Nephron (organoid): ENCODE results near the gene PTRH1.

Source experiments
- H3K27ac Mint-ChIP-seq, 3 experiments: 2 replicates each; pipeline ENCODE4 v1.8.0; 2020; ENCODE audit warnings: mixed read lengths in 3 of 3, mild to moderate bottlenecking in 2 of 3, moderate library complexity in 1 of 3
- H3K27me3 Mint-ChIP-seq: 2 replicates; pipeline ENCODE4 v1.8.0; 2021; ENCODE audit warnings: low read depth, mild to moderate bottlenecking, moderate library complexity, mixed read lengths
- H3K36me3 Mint-ChIP-seq: 2 replicates; pipeline ENCODE4 v1.8.0; 2020; ENCODE audit warnings: low read depth, mixed read lengths
- H3K4me1 Mint-ChIP-seq: 2 replicates; pipeline ENCODE4 v1.8.0; 2020; ENCODE audit warnings: mixed read lengths
- H3K4me3 Mint-ChIP-seq, 3 experiments: 2 replicates each; pipeline ENCODE4 v1.8.0; 2020; ENCODE audit warnings: mild to moderate bottlenecking in 3 of 3, mixed read lengths in 3 of 3, moderate library complexity in 2 of 3
- H3K9me3 Mint-ChIP-seq: 2 replicates; pipeline ENCODE4 v1.8.0; 2020; ENCODE audit warnings: mixed read lengths
- TF ChIP-seq, protein P1 (sequence below), 3 experiments: fragments of 200-600 bp; sonication (generic); IDR thresholded peaks; one replicate each; pipeline ENCODE4 v1.5.0; 2021; ENCODE audit warnings: antibody characterized with exemption in 3 of 3; ENCODE audit not compliant: unreplicated experiment in 3 of 3

The PTRH1 gene

DNA sequence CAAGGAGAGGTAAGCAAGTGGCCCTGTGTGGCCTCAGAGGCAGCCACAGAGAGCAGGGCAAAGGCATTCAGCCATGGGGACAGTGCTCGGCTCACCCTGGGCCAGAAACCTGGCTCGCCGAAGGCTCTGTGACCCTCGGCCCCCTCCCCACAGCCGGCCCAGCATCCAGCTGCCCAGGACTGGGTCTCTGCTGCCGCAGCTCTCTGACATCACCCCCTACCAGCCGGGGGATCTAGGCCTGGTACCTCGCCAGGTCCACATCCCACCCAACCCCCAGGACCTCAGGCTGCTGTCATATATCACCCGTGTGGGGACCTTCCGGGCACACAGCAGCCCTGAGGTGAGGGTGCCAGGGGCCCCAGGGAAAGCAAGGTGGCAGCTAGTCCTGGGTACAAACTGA lies 2.6 kb downstream of the PTRH1 start:
- Mint-ChIP-seq H3K27me3 (no peaks in the 10 kb centered on the region), H3K27ac (no peak overlapping the region), H3K4me3 (peak overlapping the region; percentile 32 to 55 (median 42)), H3K9me3 (no peaks in the 10 kb centered on the region), H3K4me1 (peaks cover 20% of the 10 kb centered on the region), H3K36me3 (no peaks in the 10 kb centered on the region)
- TF ChIP-seq, protein P1, sequence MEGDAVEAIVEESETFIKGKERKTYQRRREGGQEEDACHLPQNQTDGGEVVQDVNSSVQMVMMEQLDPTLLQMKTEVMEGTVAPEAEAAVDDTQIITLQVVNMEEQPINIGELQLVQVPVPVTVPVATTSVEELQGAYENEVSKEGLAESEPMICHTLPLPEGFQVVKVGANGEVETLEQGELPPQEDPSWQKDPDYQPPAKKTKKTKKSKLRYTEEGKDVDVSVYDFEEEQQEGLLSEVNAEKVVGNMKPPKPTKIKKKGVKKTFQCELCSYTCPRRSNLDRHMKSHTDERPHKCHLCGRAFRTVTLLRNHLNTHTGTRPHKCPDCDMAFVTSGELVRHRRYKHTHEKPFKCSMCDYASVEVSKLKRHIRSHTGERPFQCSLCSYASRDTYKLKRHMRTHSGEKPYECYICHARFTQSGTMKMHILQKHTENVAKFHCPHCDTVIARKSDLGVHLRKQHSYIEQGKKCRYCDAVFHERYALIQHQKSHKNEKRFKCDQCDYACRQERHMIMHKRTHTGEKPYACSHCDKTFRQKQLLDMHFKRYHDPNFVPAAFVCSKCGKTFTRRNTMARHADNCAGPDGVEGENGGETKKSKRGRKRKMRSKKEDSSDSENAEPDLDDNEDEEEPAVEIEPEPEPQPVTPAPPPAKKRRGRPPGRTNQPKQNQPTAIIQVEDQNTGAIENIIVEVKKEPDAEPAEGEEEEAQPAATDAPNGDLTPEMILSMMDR (IDR thresholded peaks at IDR 0.05; ENCODE audit: unreplicated experiment in 3 of 3) = no peak

DNA sequence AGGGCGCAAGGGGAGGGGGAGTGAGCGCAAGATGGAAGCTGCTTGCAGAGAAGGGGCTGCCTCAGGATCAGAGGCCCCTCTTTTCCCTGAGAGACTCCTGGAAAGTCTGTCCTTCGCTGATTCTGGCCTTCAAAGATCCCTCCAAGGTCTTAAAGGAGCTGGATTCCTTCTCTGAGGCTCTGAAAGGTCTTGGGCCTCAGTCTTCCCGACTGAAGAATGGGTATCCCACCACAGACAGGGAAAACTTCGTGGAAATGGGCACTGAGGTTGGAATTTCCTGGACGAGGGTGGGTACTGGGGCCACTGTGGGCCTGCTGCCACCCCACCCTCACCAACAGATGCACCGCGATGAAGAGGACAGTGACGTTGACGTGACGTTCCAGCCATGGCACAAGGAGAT lies 3.1 kb downstream of the PTRH1 start:
- H3K36me3 Mint-ChIP-seq = no peaks in the 10 kb centered on the region

DNA sequence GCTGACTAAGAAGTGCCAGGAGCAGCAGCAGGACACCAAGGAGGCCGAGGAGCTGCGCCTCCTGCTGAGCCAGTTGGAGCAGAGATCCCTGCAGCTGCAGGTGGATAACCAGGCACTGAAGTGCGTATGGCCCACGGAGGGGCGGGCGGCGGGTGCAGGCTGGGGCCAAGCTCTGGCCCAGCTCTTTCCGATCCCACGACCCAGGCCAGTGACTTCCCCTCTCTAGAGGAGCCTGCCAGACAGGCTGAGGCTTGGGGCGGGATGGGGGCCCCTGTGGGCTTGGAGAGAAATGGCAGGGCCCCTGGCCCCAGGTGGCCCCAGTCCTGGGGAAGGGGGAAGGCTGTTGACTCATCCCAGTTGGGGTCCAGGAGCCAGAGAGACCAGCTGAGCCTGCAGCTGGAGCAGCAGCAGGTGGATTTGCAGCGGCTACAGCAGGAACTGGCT lies 3.6 kb downstream of the PTRH1 start:
- Mint-ChIP-seq H3K27ac (peak overlapping the region in 1 of 3 experiments; percentile 44), H3K9me3 (no peaks in the 10 kb centered on the region), H3K4me1 (peaks cover 20% of the 10 kb centered on the region), H3K4me3 (peak overlapping the region in 2 of 3 experiments; percentile 49 to 55), H3K36me3 (no peaks in the 10 kb centered on the region), H3K27me3 (no peaks in the 10 kb centered on the region)
- TF ChIP-seq, protein P1 (IDR thresholded peaks at IDR 0.05; ENCODE audit: unreplicated experiment in 3 of 3) = no peak

More for the DNA sequence above, 3.1 kb downstream of the PTRH1 start:
- Mint-ChIP-seq H3K27me3 (no peaks in the 10 kb centered on the region), H3K27ac (no peak overlapping the region), H3K9me3 (no peaks in the 10 kb centered on the region), H3K4me1 (peaks cover 20% of the 10 kb centered on the region), H3K4me3 (peak overlapping the region; percentile 32 to 55 (median 42))
- TF ChIP-seq, protein P1 (IDR thresholded peaks at IDR 0.05; ENCODE audit: unreplicated experiment in 3 of 3) = no peak

DNA sequence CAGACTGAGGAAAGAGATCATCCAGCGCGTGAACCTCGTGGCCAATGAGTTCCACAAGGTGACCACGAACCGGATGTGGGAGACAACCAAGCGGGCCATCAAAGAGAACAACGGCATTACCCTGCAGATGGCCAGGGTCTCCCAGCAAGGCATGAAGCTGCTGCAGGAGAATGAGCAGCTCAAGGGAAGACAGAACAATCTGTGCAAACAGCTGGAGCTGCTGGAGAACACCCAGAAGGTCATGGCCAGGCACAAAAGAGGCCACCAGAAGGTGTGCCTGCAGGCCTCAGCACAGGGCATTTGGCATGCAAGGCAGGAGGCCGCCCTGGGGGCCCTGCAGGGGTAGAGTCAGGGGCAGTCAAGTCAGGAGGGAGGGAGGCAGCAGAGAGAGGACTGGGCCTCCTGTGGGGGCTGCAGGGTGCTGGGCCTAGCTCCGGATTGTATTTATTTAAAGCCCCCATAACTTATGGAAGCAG lies 4.2 kb downstream of the PTRH1 start:
- no peaks in the 10 kb centered on the region for H3K9me3 Mint-ChIP-seq
- TF ChIP-seq, protein P1 (IDR thresholded peaks at IDR 0.05; ENCODE audit: unreplicated experiment in 3 of 3) = no peak
- no peaks in the 10 kb centered on the region for H3K36me3 Mint-ChIP-seq
- H3K4me3 Mint-ChIP-seq = peak overlapping the region; percentile 62 to 63 (median 62)
- peaks cover 21% of the 10 kb centered on the region for H3K4me1 Mint-ChIP-seq
- no peaks in the 10 kb centered on the region for H3K27me3 Mint-ChIP-seq
- peak overlapping the region; percentile 44 to 51 (median 49) for H3K27ac Mint-ChIP-seq

DNA sequence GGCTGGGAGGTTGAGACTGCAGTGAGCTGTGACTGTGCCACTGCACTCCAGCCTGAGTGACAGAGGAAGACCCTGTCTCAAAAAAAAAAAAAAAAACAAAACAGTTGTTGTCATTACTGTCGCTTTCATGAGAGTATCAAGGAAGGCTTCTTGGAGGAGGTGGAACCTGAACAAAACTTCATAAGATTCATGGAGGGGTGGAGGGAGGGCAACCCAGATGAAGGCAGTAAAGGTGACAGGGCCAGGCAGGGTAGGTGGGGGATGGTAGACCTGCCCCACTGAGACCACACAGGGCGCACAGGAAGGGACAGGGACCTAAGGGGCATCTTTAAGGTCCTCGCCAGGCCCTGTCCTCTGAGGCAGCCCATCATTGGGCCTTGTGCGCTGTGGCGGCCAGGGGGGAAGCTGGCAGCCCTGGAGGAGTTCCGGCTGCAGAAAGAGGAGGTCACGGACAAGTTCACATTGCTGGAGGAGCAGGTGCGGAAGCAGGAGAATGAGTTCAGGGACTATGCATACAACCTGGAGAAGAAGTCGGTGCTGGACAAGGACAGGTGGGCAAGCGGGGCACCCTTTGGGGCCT lies 5.2 kb downstream of the PTRH1 start:
- no peaks in the 10 kb centered on the region for H3K36me3 Mint-ChIP-seq

More for the DNA sequence above, 5.2 kb downstream of the PTRH1 start:
- H3K4me1 Mint-ChIP-seq = peaks cover 21% of the 10 kb centered on the region
- H3K9me3 Mint-ChIP-seq = no peaks in the 10 kb centered on the region
- H3K4me3 Mint-ChIP-seq = peak overlapping the region in 2 of 3 experiments; percentile 16 to 35
- no peaks in the 10 kb centered on the region for H3K27me3 Mint-ChIP-seq
- no peak overlapping the region for H3K27ac Mint-ChIP-seq
- TF ChIP-seq, protein P1 (IDR thresholded peaks at IDR 0.05; ENCODE audit: unreplicated experiment in 3 of 3) = no peak
